ENCODE measurements around the gene PCDHGC3. TPM values are rescaled to one million over a fixed set of nuclear protein-coding genes. Genes with fewer than 3 reads are reported as not detected.

Gene PCDHGC3
- total and polyA plus RNA-seq, 2 of the 8 experiments (the other 6 are each of a cell fraction or from before 2014, with no cell fraction given) = 4.7 to 18.6 TPM

DNA sequence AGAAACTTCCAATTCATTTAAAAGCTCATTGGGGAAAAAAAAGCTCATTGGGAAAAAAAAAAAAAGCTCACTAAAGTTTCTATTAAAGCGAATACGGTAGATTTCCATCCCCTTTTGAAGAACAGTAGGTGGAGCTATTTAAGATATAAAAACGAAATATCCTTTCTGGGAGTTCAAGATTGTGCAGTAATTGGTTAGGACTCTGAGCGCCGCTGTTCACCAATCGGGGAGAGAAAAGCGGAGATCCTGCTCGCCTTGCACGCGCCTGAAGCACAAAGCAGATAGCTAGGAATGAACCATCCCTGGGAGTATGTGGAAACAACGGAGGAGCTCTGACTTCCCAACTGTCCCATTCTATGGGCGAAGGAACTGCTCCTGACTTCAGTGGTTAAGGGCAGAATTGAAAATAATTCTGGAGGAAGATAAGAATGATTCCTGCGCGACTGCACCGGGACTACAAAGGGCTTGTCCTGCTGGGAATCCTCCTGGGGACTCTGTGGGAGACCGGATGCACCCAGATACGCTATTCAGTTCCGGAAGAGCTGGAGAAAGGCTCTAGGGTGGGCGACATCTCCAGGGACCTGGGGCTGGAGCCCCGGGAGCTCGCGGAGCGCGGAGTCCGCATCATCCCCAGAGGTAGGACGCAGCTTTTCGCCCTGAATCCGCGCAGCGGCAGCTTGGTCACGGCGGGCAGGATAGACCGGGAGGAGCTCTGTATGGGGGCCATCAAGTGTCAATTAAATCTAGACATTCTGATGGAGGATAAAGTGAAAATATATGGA, 45.2 kb upstream of the PCDHGC3 start, which contains the start of gene PCDHGA12:
Gene PCDHGA12, plus strand, starts transcription at position 176 of the 782 bp plus-strand sequence. Its CDS starts 253 bp downstream, at position 429.
- H2BK20ac ChIP-seq (ENCODE audit: low read length) = no peak within 1 kb of the TSS
- H3K18ac ChIP-seq (ENCODE audit: extremely low read depth, low read length) = no peak within 1 kb of the TSS
- no peak within 1 kb of the TSS for H3K14ac ChIP-seq (ENCODE audit: insufficient read length)
- no peaks in the 10 kb centered on the region for H3K4me1 ChIP-seq (replicated peaks in 1 of 4; ENCODE audit: control insufficient read depth in 3 of 4, insufficient read depth in 4 of 4, low read length in 3 of 4)
- H3K56ac ChIP-seq (replicated peaks; ENCODE audit: insufficient read length, low read depth, low read length) = no peak within 1 kb of the TSS
- peaks cover 0 to 17% (median under 1%) of the 10 kb centered on the region in 4 experiments; a peak in 3 of 8 replicates for H3K36me3 ChIP-seq (ENCODE audit: control insufficient read depth in 2 of 4, insufficient read depth in 4 of 4, low read length in 3 of 4)
- no peak within 1 kb of the TSS for H4K91ac ChIP-seq (replicated peaks; ENCODE audit: insufficient read length, low read length)
- H3K27me3 ChIP-seq (replicated peaks in 1 of 4; ENCODE audit: control insufficient read depth in 3 of 4, extremely low read depth in 1 of 4, insufficient read depth in 3 of 4, low read length in 3 of 4) = no peaks in the 10 kb centered on the region
- H3K4me2 ChIP-seq (ENCODE audit: insufficient read depth in 1 of 2, low read depth in 2 of 2, low read length in 2 of 2) = no peak within 1 kb of the TSS
- H3K4me3 ChIP-seq (ENCODE audit: extremely low read depth in 1 of 4, insufficient read depth in 2 of 4, low read depth in 3 of 4, low read length in 4 of 4) = no peak within 1 kb of the TSS
- H2BK120ac ChIP-seq (replicated peaks; ENCODE audit: low read depth, low read length) = no peak within 1 kb of the TSS
- no peaks in the 10 kb centered on the region for H3K79me2 ChIP-seq (ENCODE audit: control insufficient read depth in 1 of 2, insufficient read depth in 2 of 2, low read length in 2 of 2)
- no peak for DNase-seq (ENCODE audit: low read depth in 1 of 2, low spot score in 2 of 2)
- no peaks in the 10 kb centered on the region for H3K23me2 ChIP-seq (ENCODE audit: low read depth, low read length)
- H4K20me1 ChIP-seq (replicated peaks in 1 of 2; ENCODE audit: control insufficient read depth in 1 of 2, insufficient read depth in 2 of 2, low read length in 2 of 2) = no peaks in the 10 kb centered on the region
- no peak within 1 kb of the TSS for H2BK5ac ChIP-seq (ENCODE audit: low read depth, low read length)
- CTCF ChIA-PET (ENCODE audit: partially characterized antibody) = interaction anchor here (0.8 to 7.0 kb wide), 28 partner anchors 9 to 228 kb away, joined by 3 to 67 read pairs (median 6); partner anchors contain the start of genes PCDHB12, PCDHB14, PCDHB15 and PCDHGA10
- TF ChIP-seq RAD21 (IDR thresholded peaks at IDR 0.05 in 1 of 2, conservative IDR thresholded peaks at IDR 0.05 in 1 of 2; ENCODE audit: low read depth in 2 of 2, low read length in 2 of 2) = peak; percentile 18 to 36; a peak in 3 of 4 replicates
- TF ChIP-seq CBX5 (IDR thresholded peaks at IDR 0.05; ENCODE audit: low read depth, low read length) = no peak
- H3K27ac ChIP-seq (ENCODE audit: low read depth, low read length) = no peak within 1 kb of the TSS
- no peak within 1 kb of the TSS for H2AFZ ChIP-seq (ENCODE audit: low read length)
- H4K5ac ChIP-seq (ENCODE audit: insufficient read length, low read depth, low read length) = no peak within 1 kb of the TSS
- no peak within 1 kb of the TSS for H2BK12ac ChIP-seq (ENCODE audit: low read depth, low read length)
- H3K23ac ChIP-seq (ENCODE audit: insufficient read length) = no peak within 1 kb of the TSS
- H4K8ac ChIP-seq (ENCODE audit: extremely low read depth, insufficient read depth, low read length) = no peak within 1 kb of the TSS
- no peak within 1 kb of the TSS for H3K4ac ChIP-seq (replicated peaks; ENCODE audit: insufficient read length, low read depth, low read length)
- peaks cover 2% of the 10 kb centered on the region; the same call in 1 of the 2 replicates for H3K79me1 ChIP-seq (ENCODE audit: low read depth, low read length)
- no peak within 1 kb of the TSS for H2BK15ac ChIP-seq (ENCODE audit: low read length)
- no peak within 1 kb of the TSS for H3K9ac ChIP-seq (replicated peaks in 1 of 4; ENCODE audit: extremely low read depth in 1 of 4, low read depth in 3 of 4, low read length in 3 of 4)
- H2AK5ac ChIP-seq (ENCODE audit: low read depth, low read length) = no peak within 1 kb of the TSS
- no peak for FAIRE-seq
- POLR2A ChIA-PET (ENCODE audit: partially characterized antibody) = interaction anchor here (1.4 kb wide), 1 partner anchor 83 kb away, joined by 4 read pairs; no protein-coding TSS in a partner anchor
- WGBS, 2 experiments (ENCODE audit: extremely low coverage in 1 of 2, insufficient coverage in 1 of 2, insufficient read length in 1 of 2, insufficient replicate concordance in 2 of 2, low coverage in 1 of 2, low lambda C conversion rate in 2 of 2, missing lambda C conversion rate in 1 of 2) = 95% methylated on average over 32 of the region's 33 CpGs; no CpG with 5 or more reads in 1 of the 2 experiments
- H3K9me3 ChIP-seq (ENCODE audit: insufficient read depth in 2 of 2, low read depth in 1 of 2, low read length in 1 of 2) = peaks cover 37 to 50% of the 10 kb centered on the region in 2 experiments
